C4-2B (cell line): Measurements from ENCODE around the gene KCNQ5.

ENCODE experiments used
- ZFX ChIP-seq: fragments of 450-650 bp; IDR thresholded peaks from 2 replicates; pipeline ENCODE4 v1.6.1; 2017
- TF ChIP-seq, protein P1 (sequence below): fragments of 450-650 bp; conservative IDR thresholded peaks from 2 replicates; pipeline ENCODE4 v1.5.1; 2017; ENCODE audit warnings: mild to moderate bottlenecking

- TF ChIP-seq, protein P1, sequence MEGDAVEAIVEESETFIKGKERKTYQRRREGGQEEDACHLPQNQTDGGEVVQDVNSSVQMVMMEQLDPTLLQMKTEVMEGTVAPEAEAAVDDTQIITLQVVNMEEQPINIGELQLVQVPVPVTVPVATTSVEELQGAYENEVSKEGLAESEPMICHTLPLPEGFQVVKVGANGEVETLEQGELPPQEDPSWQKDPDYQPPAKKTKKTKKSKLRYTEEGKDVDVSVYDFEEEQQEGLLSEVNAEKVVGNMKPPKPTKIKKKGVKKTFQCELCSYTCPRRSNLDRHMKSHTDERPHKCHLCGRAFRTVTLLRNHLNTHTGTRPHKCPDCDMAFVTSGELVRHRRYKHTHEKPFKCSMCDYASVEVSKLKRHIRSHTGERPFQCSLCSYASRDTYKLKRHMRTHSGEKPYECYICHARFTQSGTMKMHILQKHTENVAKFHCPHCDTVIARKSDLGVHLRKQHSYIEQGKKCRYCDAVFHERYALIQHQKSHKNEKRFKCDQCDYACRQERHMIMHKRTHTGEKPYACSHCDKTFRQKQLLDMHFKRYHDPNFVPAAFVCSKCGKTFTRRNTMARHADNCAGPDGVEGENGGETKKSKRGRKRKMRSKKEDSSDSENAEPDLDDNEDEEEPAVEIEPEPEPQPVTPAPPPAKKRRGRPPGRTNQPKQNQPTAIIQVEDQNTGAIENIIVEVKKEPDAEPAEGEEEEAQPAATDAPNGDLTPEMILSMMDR, result no peak
- TF ChIP-seq ZFX, result no peak
These were observed 31.2 kb downstream of the KCNQ5 start for GRCh38 chr6:72653026-72653425.
